ENCODE data around the gene CACNG7.

Gene CACNG7

DNA sequence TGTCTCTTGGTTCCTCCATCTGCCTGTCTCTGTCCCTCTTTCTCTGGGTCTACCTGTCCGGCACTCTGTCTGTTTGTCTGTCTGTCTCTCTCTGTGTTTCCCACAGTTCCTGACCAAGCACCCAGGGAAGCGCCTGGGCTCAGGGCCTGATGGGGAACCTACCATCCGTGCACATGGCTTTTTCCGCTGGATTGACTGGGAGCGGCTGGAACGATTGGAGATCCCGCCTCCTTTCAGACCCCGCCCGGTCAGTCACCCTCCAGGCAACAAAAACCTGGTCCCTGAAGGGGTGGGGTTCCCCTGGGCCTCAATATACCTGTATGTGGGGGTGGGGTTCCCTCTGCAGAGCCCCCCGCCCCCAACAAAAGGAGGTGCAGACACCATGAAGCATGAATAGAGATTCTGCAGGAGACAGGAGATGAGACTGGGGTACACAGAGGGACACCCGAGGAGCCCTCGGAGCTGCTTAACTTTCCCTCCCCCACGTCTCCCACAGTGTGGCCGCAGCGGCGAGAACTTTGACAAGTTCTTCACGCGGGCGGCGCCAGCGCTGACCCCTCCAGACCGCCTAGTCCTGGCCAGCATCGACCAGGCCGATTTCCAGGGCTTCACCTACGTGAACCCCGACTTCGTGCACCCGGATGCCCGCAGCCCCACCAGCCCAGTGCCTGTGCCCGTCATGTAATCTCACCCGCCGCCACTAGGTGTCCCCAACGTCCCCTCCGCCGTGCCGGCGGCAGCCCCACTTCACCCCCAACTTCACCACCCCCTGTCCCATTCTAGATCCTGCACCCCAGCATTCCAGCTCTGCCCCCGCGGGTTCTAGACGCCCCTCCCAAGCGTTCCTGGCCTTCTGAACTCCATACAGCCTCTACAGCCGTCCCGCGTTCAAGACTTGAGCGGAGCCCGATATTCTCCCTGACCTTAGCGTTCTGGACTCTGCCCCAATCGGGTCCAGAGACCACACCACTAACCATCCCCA lies 2.6 kb upstream of the CACNG7 start:
- FAIRE-seq (no peak), DNase-seq (ENCODE audit: insufficient read length, low spot score) (peak; percentile 98)
- TF ChIP-seq POLR2A (IDR thresholded peaks at IDR 0.05; ENCODE audit: low read depth, low read length) = no peak

- no peak for TF ChIP-seq POLR2A (IDR thresholded peaks at IDR 0.05; ENCODE audit: low read depth, low read length)
- FAIRE-seq (no peak), DNase-seq (ENCODE audit: insufficient read length, low spot score) (no peak)
Observed at GRCh38 chr19:53907193-53907581, 1.9 kb upstream of the CACNG7 start.

DNA sequence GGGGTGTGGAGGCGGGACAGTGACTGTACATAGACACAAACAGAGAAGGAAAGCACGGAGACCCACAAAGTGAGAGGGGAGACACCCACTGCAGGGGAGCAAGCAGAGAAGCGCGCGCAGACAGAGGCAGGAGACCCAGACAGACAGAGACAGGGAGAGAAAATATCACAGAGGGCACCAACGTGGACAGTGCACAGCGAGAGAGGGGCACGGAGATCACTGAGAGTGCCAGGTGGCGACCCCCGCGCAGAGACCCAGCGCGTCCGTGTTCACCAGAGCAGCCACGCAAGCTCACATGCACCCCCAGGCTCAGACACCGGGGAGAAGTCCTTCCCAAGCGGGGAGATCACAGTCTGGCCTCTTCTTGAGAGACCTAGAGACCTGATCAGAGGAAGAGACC lies 1.4 kb upstream of the CACNG7 start:
- DNase-seq (ENCODE audit: insufficient read length, low spot score) (no peak), FAIRE-seq (no peak)
- no peak for TF ChIP-seq POLR2A (IDR thresholded peaks at IDR 0.05; ENCODE audit: low read depth, low read length)

GRCh38 chr19:53908106-53908934 lies 758 bp upstream of the CACNG7 start:
- DNase-seq (ENCODE audit: insufficient read length, low spot score) (peak; percentile 86), FAIRE-seq (no peak)
- TF ChIP-seq POLR2A (IDR thresholded peaks at IDR 0.05; ENCODE audit: low read depth, low read length) = no peak

GRCh38 chr19:53909471-53910169 lies 542 bp downstream of the CACNG7 start:
- no peak for TF ChIP-seq POLR2A (IDR thresholded peaks at IDR 0.05; ENCODE audit: low read depth, low read length)
- DNase-seq (ENCODE audit: insufficient read length, low spot score) (no peak), FAIRE-seq (no peak)

DNA sequence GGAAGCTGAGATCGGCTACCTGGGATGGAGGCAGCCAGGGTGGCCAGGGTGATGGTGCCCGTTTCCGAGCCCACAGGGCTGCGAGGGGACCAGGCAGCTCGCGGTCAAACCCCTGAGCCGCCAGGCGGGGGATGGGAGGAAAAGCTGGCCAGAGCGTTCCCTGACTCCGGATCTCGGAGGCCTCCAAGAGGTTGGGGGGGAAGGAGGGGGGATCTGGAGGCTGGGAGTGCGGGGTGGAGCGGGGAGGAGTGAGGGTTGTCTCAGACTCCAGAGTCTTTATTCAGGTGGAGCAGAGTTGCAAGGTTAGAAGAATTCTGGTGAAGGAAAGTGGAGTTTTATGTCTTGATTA lies 1.1 kb downstream of the CACNG7 start:
- FAIRE-seq (no peak), DNase-seq (ENCODE audit: insufficient read length, low spot score) (no peak)
- no peak for TF ChIP-seq POLR2A (IDR thresholded peaks at IDR 0.05; ENCODE audit: low read depth, low read length)

DNA sequence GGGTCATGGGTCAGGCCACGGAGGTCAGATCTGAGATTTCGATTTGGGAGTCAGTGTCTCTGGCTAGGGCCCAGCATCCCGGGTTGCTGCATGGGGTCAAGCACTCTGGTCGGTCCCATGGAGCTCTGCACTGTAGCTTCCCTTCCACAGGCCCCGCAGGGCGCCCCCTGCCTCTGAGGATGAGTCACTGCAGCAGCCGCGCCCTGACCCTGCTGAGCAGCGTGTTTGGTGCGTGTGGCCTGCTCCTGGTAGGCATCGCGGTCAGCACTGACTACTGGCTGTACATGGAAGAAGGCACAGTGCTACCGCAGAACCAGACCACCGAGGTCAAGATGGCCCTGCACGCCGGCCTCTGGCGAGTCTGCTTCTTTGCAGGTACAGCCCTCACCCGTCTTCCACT lies 3.6 kb downstream of the CACNG7 start:
- TF ChIP-seq POLR2A (IDR thresholded peaks at IDR 0.05; ENCODE audit: low read depth, low read length) = no peak
- FAIRE-seq (no peak), DNase-seq (ENCODE audit: insufficient read length, low spot score) (peak; percentile 70)

- no peak for TF ChIP-seq POLR2A (IDR thresholded peaks at IDR 0.05; ENCODE audit: low read depth, low read length)
- no peak for DNase-seq (ENCODE audit: insufficient read length, low spot score)
- FAIRE-seq = no peak
Observed at GRCh38 chr19:53915000-53915399, 5.9 kb downstream of the CACNG7 start.

GRCh38 chr19:53916004-53916403 lies 6.9 kb downstream of the CACNG7 start:
- FAIRE-seq (no peak), DNase-seq (ENCODE audit: insufficient read length, low spot score) (no peak)
- TF ChIP-seq POLR2A (IDR thresholded peaks at IDR 0.05; ENCODE audit: low read depth, low read length) = no peak

DNA sequence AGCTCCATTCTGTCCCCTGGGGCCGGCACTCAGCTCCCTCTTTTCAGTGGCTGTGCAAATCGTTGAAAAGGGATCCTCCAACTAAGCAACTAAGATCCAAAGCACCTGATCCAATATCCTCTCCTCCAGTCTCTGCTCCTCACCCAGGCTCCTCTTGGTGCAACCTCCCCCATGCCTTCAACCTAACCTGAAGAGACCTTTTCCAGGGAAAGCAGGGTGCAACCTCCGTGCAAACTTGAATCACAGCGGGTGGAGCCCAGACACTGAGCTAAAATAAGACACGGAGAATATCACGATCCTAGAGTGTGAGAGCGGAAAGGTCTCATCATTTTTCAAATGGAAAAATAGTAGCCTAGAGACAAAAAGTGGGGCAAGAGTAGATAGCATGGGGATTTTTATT lies 8.3 kb downstream of the CACNG7 start:
- FAIRE-seq (no peak), DNase-seq (ENCODE audit: insufficient read length, low spot score) (no peak)
- no peak for TF ChIP-seq POLR2A (IDR thresholded peaks at IDR 0.05; ENCODE audit: low read depth, low read length)

GRCh38 chr19:53927739-53928138 lies 18.7 kb downstream of the CACNG7 start:
- FAIRE-seq = no peak
- no peak for DNase-seq (ENCODE audit: insufficient read length, low spot score)
- no peak for TF ChIP-seq POLR2A (IDR thresholded peaks at IDR 0.05; ENCODE audit: low read depth, low read length)

- DNase-seq (ENCODE audit: insufficient read length, low spot score) = no peak
- TF ChIP-seq POLR2A (IDR thresholded peaks at IDR 0.05; ENCODE audit: low read depth, low read length) = no peak
- no peak for FAIRE-seq
Observed at GRCh38 chr19:53936029-53936428, 27.0 kb downstream of the CACNG7 start.

- FAIRE-seq = no peak
- peak; percentile 51 for DNase-seq (ENCODE audit: insufficient read length, low spot score)
- no peak for TF ChIP-seq POLR2A (IDR thresholded peaks at IDR 0.05; ENCODE audit: low read depth, low read length)
Observed at GRCh38 chr19:53942001-53942786, 33.1 kb downstream of the CACNG7 start.

Measured in H54 (cell line).